HCT116 (cell line): Measurements from ENCODE around the gene PDE4D. TPM values are rescaled to one million over a fixed set of nuclear protein-coding genes. Genes with fewer than 3 reads are reported as not detected.

ENCODE experiments used
- ATAC-seq: fragments of 200-7000 bp; cut with Tn5 transposase; 2 replicates; pipeline ENCODE4 v1.9.1; 2020; ENCODE audit warnings: mild to moderate bottlenecking, moderate library complexity
- BruUV-seq: library from RNA; stranded (reverse); fragments of 400-500 nt; replicated peaks from 2 replicates; lab custom pipeline; 2021; lab: Mats Ljungman, UMichigan
- CTCF ChIA-PET: fragments of 300-600 bp; sonication (Branson Sonifier 250); formaldehyde crosslinking; loops from one replicate; lab custom pipeline; 2021; ENCODE audit warnings: antibody characterized with exemption; lab: Charles Lee
- POLR2A ChIA-PET: fragments of 300-600, 350-600 bp; sonication (Branson Sonifier 250); formaldehyde crosslinking; loops from one replicate; lab custom pipeline; 2021; ENCODE audit warnings: antibody characterized with exemption; lab: Charles Lee
- RAD21 ChIA-PET, 2 experiments: fragments of 300-600 bp; sonication (Branson Sonifier 250); formaldehyde crosslinking; loops; one replicate each; lab custom pipeline; 2023; ENCODE audit warnings: low total read pairs in 2 of 2; ENCODE audit not compliant: uncharacterized antibody in 2 of 2, unreplicated experiment in 2 of 2, low non-redundant PET in 1 of 2; lab: Charles Lee
- DNase-seq: peaks from one replicate; pipeline ENCODE4 v3.0.0-alpha.2; 2010; ENCODE audit warnings: low read depth, low spot score
- H2AFZ ChIP-seq: fragments of 200-600 bp; shearing (Covaris generic), sonication (generic); 2 replicates; pipeline ENCODE4 v1.6.1; 2017; ENCODE audit warnings: low read depth, mixed run types, mixed read lengths, antibody characterized with exemption, low read length; ENCODE audit not compliant: poor library complexity, severe bottlenecking
- H3K27ac ChIP-seq: 2 replicates; pipeline ENCODE4 v1.5.1; 2012; ENCODE audit warnings: low read depth, low read length
- H3K27me3 ChIP-seq: fragments of 200-600 bp; sonication (generic); 2 replicates; pipeline ENCODE4 v1.6.1; 2016; ENCODE audit warnings: mixed run types, low read length, mixed read lengths; ENCODE audit not compliant: insufficient read depth
- H3K36me3 ChIP-seq, 2 experiments: fragments of 200-500 bp in 1 of 2; fragments of 200-600 bp in 1 of 2; sonication (Bioruptor generic) in 1 of 2; sonication (generic) in 1 of 2; 2 replicates each; pipeline versions ENCODE4 v1.5.1 to v1.6.1; 2014 to 2016; ENCODE audit warnings: low read length in 2 of 2, inconsistent platforms in 1 of 2, mixed read lengths in 1 of 2, mixed run types in 1 of 2; ENCODE audit not compliant: insufficient read depth in 2 of 2, control insufficient read depth in 1 of 2
- H3K4me1 ChIP-seq, 2 experiments: fragments of 200-600 bp in 1 of 2; sonication (generic) in 1 of 2; 2 replicates each; pipeline versions ENCODE4 v1.5.1 to v1.6.1; 2012 to 2017; ENCODE audit warnings: low read length in 2 of 2, inconsistent platforms in 1 of 2, mild to moderate bottlenecking in 1 of 2, mixed read lengths in 1 of 2, mixed run types in 1 of 2, moderate library complexity in 1 of 2; ENCODE audit not compliant: insufficient read depth in 2 of 2, control insufficient read depth in 1 of 2
- H3K4me2 ChIP-seq: fragments of 200-600 bp; sonication (generic); 2 replicates; pipeline ENCODE4 v1.6.1; 2017; ENCODE audit warnings: mixed run types, low read length, mixed read lengths
- H3K4me3 ChIP-seq, 2 experiments: fragments of 200-600 bp in 1 of 2; sonication (generic) in 1 of 2; replicated peaks in 1 of 2; 2 replicates each; pipeline ENCODE4 v1.5.1; 2011 to 2016; ENCODE audit warnings: low read length in 2 of 2, control low read depth in 1 of 2, low read depth in 1 of 2, mild to moderate bottlenecking in 1 of 2, mixed read lengths in 1 of 2, mixed run types in 1 of 2
- H3K79me2 ChIP-seq: fragments of 200-600 bp; sonication (generic); 2 replicates; pipeline ENCODE4 v1.6.1; 2017; ENCODE audit warnings: mild to moderate bottlenecking, mixed run types, low read length, moderate library complexity, mixed read lengths; ENCODE audit not compliant: insufficient read depth
- H3K9ac ChIP-seq: fragments of 200-600 bp; sonication (generic); 2 replicates; pipeline ENCODE4 v1.6.1; 2016; ENCODE audit warnings: low read length, mixed read lengths
- H3K9me2 ChIP-seq: fragments of 200-600 bp; sonication (generic), shearing (Covaris generic); 2 replicates; pipeline ENCODE4 v1.6.1; 2017; ENCODE audit warnings: mixed run types, mild to moderate bottlenecking, moderate library complexity; ENCODE audit not compliant: insufficient read depth
- H3K9me3 ChIP-seq, 2 experiments: fragments of 200-500 bp in 1 of 2; fragments of 200-600 bp in 1 of 2; sonication (Bioruptor generic) in 1 of 2; sonication (generic) in 1 of 2; 2 replicates each; pipeline ENCODE4 v1.6.1; 2014 to 2017; ENCODE audit warnings: low read length in 2 of 2, mixed read lengths in 2 of 2, inconsistent platforms in 1 of 2, low read depth in 1 of 2, mild to moderate bottlenecking in 1 of 2, mixed run types in 1 of 2, moderate library complexity in 1 of 2; ENCODE audit not compliant: control insufficient read depth in 1 of 2, insufficient read depth in 1 of 2
- H4K20me1 ChIP-seq: fragments of 200-600 bp; sonication (generic), shearing (Covaris generic); 2 replicates; pipeline ENCODE4 v1.6.1; 2017; ENCODE audit warnings: mixed run types, mild to moderate bottlenecking, moderate library complexity; ENCODE audit not compliant: insufficient read depth
- CBX3 ChIP-seq: IDR thresholded peaks from 2 replicates; pipeline ENCODE4 v1.6.1; 2012; ENCODE audit warnings: low read depth
- CEBPB ChIP-seq: IDR thresholded peaks from 2 replicates; pipeline ENCODE4 v1.6.1; 2012; ENCODE audit warnings: low read depth
- EGR1 ChIP-seq: IDR thresholded peaks from 2 replicates; pipeline ENCODE4 v1.6.1; 2012; ENCODE audit warnings: low read depth
- ELF1 ChIP-seq: IDR thresholded peaks from 2 replicates; pipeline ENCODE4 v1.6.1; 2012; ENCODE audit warnings: low read depth, borderline replicate concordance
- EZH2 ChIP-seq: fragments of 200-600 bp; sonication (generic); IDR thresholded peaks from 2 replicates; pipeline ENCODE4 v1.6.1; 2017; ENCODE audit warnings: antibody characterized with exemption, mixed run types
- FOSL1 ChIP-seq: IDR thresholded peaks from 2 replicates; pipeline ENCODE4 v1.6.1; 2012; ENCODE audit warnings: low read depth
- JUND ChIP-seq: IDR thresholded peaks from 2 replicates; pipeline ENCODE4 v1.6.1; 2012
- POLR2A ChIP-seq: IDR thresholded peaks from 2 replicates; pipeline ENCODE4 v1.7.0; 2011; ENCODE audit warnings: borderline replicate concordance; ENCODE audit not compliant: insufficient read depth, insufficient read length; ENCODE audit errors: extremely low read depth
- RAD21 ChIP-seq: IDR thresholded peaks from 2 replicates; pipeline ENCODE4 v1.6.1; 2012; ENCODE audit warnings: low read depth, mild to moderate bottlenecking
- SIN3A ChIP-seq: IDR thresholded peaks from 2 replicates; pipeline ENCODE4 v1.6.1; 2012; ENCODE audit warnings: low read depth
- SP1 ChIP-seq: IDR thresholded peaks from 2 replicates; pipeline ENCODE4 v1.6.1; 2012; ENCODE audit warnings: low read depth
- TCF7L2 ChIP-seq: IDR thresholded peaks from 2 replicates; pipeline ENCODE4 v1.7.0; 2011; ENCODE audit warnings: borderline replicate concordance, inconsistent platforms; ENCODE audit not compliant: insufficient read depth, insufficient read length; ENCODE audit errors: extremely low read depth
- YY1 ChIP-seq: IDR thresholded peaks from 2 replicates; pipeline ENCODE4 v1.6.1; 2011; ENCODE audit warnings: low read length, low read depth, moderate library complexity, mild to moderate bottlenecking; ENCODE audit not compliant: insufficient replicate concordance; ENCODE audit errors: extremely low read depth
- ZNF274 ChIP-seq: fragments of 200-500 bp; sonication (Bioruptor generic); IDR thresholded peaks from 2 replicates; pipeline ENCODE4 v1.6.1; 2014; ENCODE audit warnings: mild to moderate bottlenecking, low read depth, low read length, inconsistent platforms
- intact Hi-C: fragments of 100-400 bp; cut with micrococcal nuclease; formaldehyde crosslinking; loops from 2 replicates; pipeline ENCODE4 v1.10.0; 2022
- total RNA-seq: library from RNA; stranded (reverse); gene quantifications from one replicate; pipeline ENCODE4 v1.2.1, GENCODE V29; 2021; ENCODE audit not compliant: unreplicated experiment
- TF ChIP-seq, protein P1 (sequence below): IDR thresholded peaks from 2 replicates; pipeline ENCODE4 v1.6.1; 2012
- TF ChIP-seq, protein P2 (sequence below): IDR thresholded peaks from 2 replicates; pipeline ENCODE4 v1.6.1; 2012
- TF ChIP-seq, protein P3 (sequence below), 3 experiments: fragments of 200-600 bp in 1 of 3; sonication (generic) in 1 of 3; IDR thresholded peaks in 2 of 3; conservative IDR thresholded peaks in 1 of 3; 2 replicates each; pipeline ENCODE4 v1.5.1; 2012 to 2017; ENCODE audit warnings: low read depth in 2 of 3, low read length in 2 of 3, antibody characterized with exemption in 1 of 3, borderline replicate concordance in 1 of 3, control low read depth in 1 of 3, mild to moderate bottlenecking in 1 of 3, mixed read lengths in 1 of 3, mixed run types in 1 of 3, moderate library complexity in 1 of 3; ENCODE audit not compliant: insufficient read depth in 1 of 3

The PDE4D gene
- total RNA-seq, 1 experiment from 2014 or later, result 1.1 TPM

DNA sequence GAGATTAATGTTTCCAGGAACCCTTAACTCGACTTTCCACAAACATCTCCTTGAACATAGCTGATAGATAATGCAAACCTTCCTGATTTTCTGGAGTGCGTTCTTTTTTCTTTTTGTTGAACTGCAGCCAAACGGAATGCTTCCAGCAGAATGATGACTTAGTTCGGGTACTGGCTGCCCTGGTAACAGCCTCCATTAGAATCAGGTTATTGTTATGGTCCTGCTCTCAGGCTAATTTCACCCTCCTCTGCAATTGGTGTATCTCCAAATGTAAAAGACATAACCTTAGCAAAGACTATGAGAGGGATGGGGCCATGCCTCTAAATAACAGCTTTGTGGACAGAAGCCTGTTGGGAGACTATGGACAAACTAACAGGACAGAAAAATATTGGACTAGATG, 116.5 kb downstream of the PDE4D start:
- CTCF ChIA-PET, result no interaction called here
- no peak overlapping the region for H3K4me2 ChIP-seq

DNA sequence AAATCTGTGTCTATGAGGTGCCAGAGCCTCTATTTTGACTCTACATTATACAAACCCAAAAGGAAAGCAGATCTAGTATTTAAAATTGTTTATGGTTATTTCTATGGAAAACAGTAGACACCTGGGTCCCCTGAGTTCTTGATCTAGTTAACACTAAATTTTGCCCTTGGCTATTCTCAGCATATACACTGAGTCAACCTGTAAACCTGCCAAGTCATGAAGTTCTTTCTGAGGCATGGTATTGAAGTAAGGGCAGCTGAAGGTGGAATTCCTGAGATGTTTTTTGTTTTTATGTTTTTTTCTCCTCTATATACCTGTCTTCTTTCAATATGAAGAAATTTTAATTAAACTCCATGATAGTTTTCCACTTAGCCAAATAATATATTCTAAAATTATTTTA, 120.2 kb downstream of the PDE4D start:
- Histone ChIP-seq H3K4me2 (no peak overlapping the region), H3K9me2 (no peaks in the 10 kb centered on the region), H3K4me1 (no peaks in the 10 kb centered on the region), H3K27ac (no peak overlapping the region), H3K36me3 (no peaks in the 10 kb centered on the region), H4K20me1 (no peaks in the 10 kb centered on the region)
- ATAC-seq, result no peak
- no peak for DNase-seq
- intact Hi-C loops, result no loop called here
- no peak for TF ChIP-seq POLR2A
- no peak for TF ChIP-seq SP1
- TF ChIP-seq ZNF274, result no peak
- no peak for TF ChIP-seq SIN3A
- no peak for TF ChIP-seq RAD21
- TF ChIP-seq, protein P1, sequence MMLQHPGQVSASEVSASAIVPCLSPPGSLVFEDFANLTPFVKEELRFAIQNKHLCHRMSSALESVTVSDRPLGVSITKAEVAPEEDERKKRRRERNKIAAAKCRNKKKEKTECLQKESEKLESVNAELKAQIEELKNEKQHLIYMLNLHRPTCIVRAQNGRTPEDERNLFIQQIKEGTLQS, result no peak
- TF ChIP-seq TCF7L2, result no peak
- no peak for TF ChIP-seq EZH2
- TF ChIP-seq EGR1, result no peak
- TF ChIP-seq, protein P2, sequence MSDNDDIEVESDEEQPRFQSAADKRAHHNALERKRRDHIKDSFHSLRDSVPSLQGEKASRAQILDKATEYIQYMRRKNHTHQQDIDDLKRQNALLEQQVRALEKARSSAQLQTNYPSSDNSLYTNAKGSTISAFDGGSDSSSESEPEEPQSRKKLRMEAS, result no peak
- TF ChIP-seq CBX3, result no peak
- no peak for TF ChIP-seq YY1
- no peak for TF ChIP-seq FOSL1
- TF ChIP-seq, protein P3, sequence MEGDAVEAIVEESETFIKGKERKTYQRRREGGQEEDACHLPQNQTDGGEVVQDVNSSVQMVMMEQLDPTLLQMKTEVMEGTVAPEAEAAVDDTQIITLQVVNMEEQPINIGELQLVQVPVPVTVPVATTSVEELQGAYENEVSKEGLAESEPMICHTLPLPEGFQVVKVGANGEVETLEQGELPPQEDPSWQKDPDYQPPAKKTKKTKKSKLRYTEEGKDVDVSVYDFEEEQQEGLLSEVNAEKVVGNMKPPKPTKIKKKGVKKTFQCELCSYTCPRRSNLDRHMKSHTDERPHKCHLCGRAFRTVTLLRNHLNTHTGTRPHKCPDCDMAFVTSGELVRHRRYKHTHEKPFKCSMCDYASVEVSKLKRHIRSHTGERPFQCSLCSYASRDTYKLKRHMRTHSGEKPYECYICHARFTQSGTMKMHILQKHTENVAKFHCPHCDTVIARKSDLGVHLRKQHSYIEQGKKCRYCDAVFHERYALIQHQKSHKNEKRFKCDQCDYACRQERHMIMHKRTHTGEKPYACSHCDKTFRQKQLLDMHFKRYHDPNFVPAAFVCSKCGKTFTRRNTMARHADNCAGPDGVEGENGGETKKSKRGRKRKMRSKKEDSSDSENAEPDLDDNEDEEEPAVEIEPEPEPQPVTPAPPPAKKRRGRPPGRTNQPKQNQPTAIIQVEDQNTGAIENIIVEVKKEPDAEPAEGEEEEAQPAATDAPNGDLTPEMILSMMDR (IDR thresholded peaks at IDR 0.05 in 2 of 3, conservative IDR thresholded peaks at IDR 0.05 in 1 of 3; ENCODE audit: borderline replicate concordance in 1 of 3, insufficient read depth in 1 of 3, low read depth in 2 of 3, low read length in 2 of 3), result no peak
- TF ChIP-seq, all 23 proteins: peak for 0
- BruUV-seq, result no TSS peak
- Histone ChIP-seq H3K27me3 (peaks cover 11% of the 10 kb centered on the region), H3K9me3 (no peaks in the 10 kb centered on the region), H3K4me3 (no peak overlapping the region), H2AFZ (no peak overlapping the region), H3K79me2 (no peaks in the 10 kb centered on the region), H3K9ac (no peak overlapping the region)
- CTCF ChIA-PET, result no interaction called here
- RAD21 ChIA-PET, result no interaction called here
- POLR2A ChIA-PET, result no interaction called here

More for the DNA sequence above, 116.5 kb downstream of the PDE4D start:
- no peaks in the 10 kb centered on the region for H3K27me3 ChIP-seq
- H3K36me3 ChIP-seq, result no peaks in the 10 kb centered on the region
- no TSS peak for BruUV-seq
- no peak for ATAC-seq
- H3K27ac ChIP-seq, result no peak overlapping the region
- H4K20me1 ChIP-seq, result no peaks in the 10 kb centered on the region
- ChIA-PET POLR2A (no interaction called here), RAD21 (no interaction called here)
- no peak overlapping the region for H3K4me3 ChIP-seq
- H2AFZ ChIP-seq, result no peak overlapping the region
- no peak for TF ChIP-seq CEBPB
- no peak for TF ChIP-seq CBX3
- no peak for TF ChIP-seq SIN3A
- TF ChIP-seq JUND, result no peak
- no peak for TF ChIP-seq ELF1
- TF ChIP-seq, protein P1, result no peak
- intact Hi-C loops, result no loop called here
- no peak for DNase-seq
- H3K9ac ChIP-seq, result no peak overlapping the region
- H3K9me2 ChIP-seq, result no peaks in the 10 kb centered on the region
- H3K4me1 ChIP-seq, result no peaks in the 10 kb centered on the region
- no peaks in the 10 kb centered on the region for H3K79me2 ChIP-seq
- no peaks in the 10 kb centered on the region for H3K9me3 ChIP-seq
